ENCODE measurements around the gene MAMDC2. TPM values are rescaled to one million over a fixed set of nuclear protein-coding genes. Genes with fewer than 3 reads are reported as not detected.

The MAMDC2 gene
- total RNA-seq, 1 donor from 2014 or later, result 211 TPM

GRCh38 chr9:70069704-70070103, 26.1 kb downstream of the MAMDC2 start:
- Mint-ChIP-seq H3K4me3 (ENCODE audit: unreplicated experiment) (no peak overlapping the region), H3K27me3 (ENCODE audit: low read depth, unreplicated experiment) (no peaks in the 10 kb centered on the region), H3K36me3 (ENCODE audit: low read depth, unreplicated experiment) (peaks cover 3% of the 10 kb centered on the region), H3K27ac (ENCODE audit: unreplicated experiment) (no peak overlapping the region), H3K9me3 (ENCODE audit: unreplicated experiment) (no peaks in the 10 kb centered on the region), H3K4me1 (ENCODE audit: low read depth, unreplicated experiment) (peaks cover 33% of the 10 kb centered on the region)
- H3K79me2 ChIP-seq (ENCODE audit: insufficient read depth, low read length), result peaks cover 2% of the 10 kb centered on the region
- no peaks in the 10 kb centered on the region for H3K9me3 ChIP-seq (ENCODE audit: insufficient read depth, low read depth, low read length)
- H3K36me3 ChIP-seq (ENCODE audit: insufficient read depth, low read length), result no peaks in the 10 kb centered on the region
- no peak overlapping the region for H3K4me2 ChIP-seq (ENCODE audit: low read length)
- H4K20me1 ChIP-seq (ENCODE audit: insufficient read depth, low read length), result peaks cover 3% of the 10 kb centered on the region
- H3K4me1 ChIP-seq (ENCODE audit: insufficient read depth, low read length), result peaks cover 7% of the 10 kb centered on the region
- DNase-seq (ENCODE audit: low read depth) (no peak), FAIRE-seq (no peak)
- no peak overlapping the region for H3K9ac ChIP-seq (ENCODE audit: low read length)
- H2AFZ ChIP-seq (ENCODE audit: low read depth, low read length), result no peak overlapping the region
- no peak overlapping the region for H3K27ac ChIP-seq (ENCODE audit: low read depth, low read length)
- no peak overlapping the region for H3K4me3 ChIP-seq (ENCODE audit: insufficient read depth, low read depth, low read length)
- TF ChIP-seq CTCF (IDR thresholded peaks at IDR 0.05; ENCODE audit: insufficient read depth, low read depth, low read length), result no peak
- TF ChIP-seq EZH2 (IDR thresholded peaks at IDR 0.05; ENCODE audit: insufficient read depth, low read length), result no peak
- no peaks in the 10 kb centered on the region for H3K27me3 ChIP-seq (ENCODE audit: insufficient read depth, low read length)

DNA sequence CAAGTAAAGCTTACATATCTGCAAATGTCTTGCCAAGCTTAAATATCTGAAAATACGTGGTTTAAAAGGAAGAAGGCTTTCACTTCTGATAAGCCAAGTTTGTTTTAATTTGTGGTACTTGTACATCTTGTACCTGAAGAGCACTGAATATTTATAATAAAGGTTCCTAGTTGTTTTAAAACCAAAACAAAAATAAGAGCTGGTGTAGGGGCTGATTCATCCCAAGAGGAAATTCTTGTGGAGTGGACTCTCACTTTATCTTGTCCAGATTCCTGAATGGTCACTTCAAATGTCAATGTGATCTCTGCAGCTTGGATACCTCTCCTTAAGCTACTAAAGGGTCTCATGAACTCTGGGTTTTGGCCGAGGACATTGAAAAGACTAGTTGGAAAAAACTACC, 29.5 kb downstream of the MAMDC2 start:
- H3K4me3 Mint-ChIP-seq (ENCODE audit: unreplicated experiment), result no peak overlapping the region
- H3K27me3 Mint-ChIP-seq (ENCODE audit: low read depth, unreplicated experiment), result no peaks in the 10 kb centered on the region
- peaks cover 48% of the 10 kb centered on the region for H3K4me1 Mint-ChIP-seq (ENCODE audit: low read depth, unreplicated experiment)
- no peak overlapping the region for H3K27ac ChIP-seq (ENCODE audit: low read depth, low read length)
- peak; percentile 31 for DNase-seq (ENCODE audit: low read depth)
- H2AFZ ChIP-seq (ENCODE audit: low read depth, low read length), result no peak overlapping the region
- peak overlapping the region; percentile 20 for H3K4me2 ChIP-seq (ENCODE audit: low read length)
- TF ChIP-seq CTCF (IDR thresholded peaks at IDR 0.05; ENCODE audit: insufficient read depth, low read depth, low read length) (no peak), EZH2 (IDR thresholded peaks at IDR 0.05; ENCODE audit: insufficient read depth, low read length) (no peak)
- peaks cover 14% of the 10 kb centered on the region for H3K36me3 Mint-ChIP-seq (ENCODE audit: low read depth, unreplicated experiment)
- H3K4me1 ChIP-seq (ENCODE audit: insufficient read depth, low read length), result peaks cover 7% of the 10 kb centered on the region
- H3K9me3 Mint-ChIP-seq (ENCODE audit: unreplicated experiment), result no peaks in the 10 kb centered on the region
- peaks cover 2% of the 10 kb centered on the region for H3K79me2 ChIP-seq (ENCODE audit: insufficient read depth, low read length)
- no peak overlapping the region for H3K9ac ChIP-seq (ENCODE audit: low read length)
- H3K9me3 ChIP-seq (ENCODE audit: insufficient read depth, low read depth, low read length), result no peaks in the 10 kb centered on the region
- no peaks in the 10 kb centered on the region for H3K36me3 ChIP-seq (ENCODE audit: insufficient read depth, low read length)
- H4K20me1 ChIP-seq (ENCODE audit: insufficient read depth, low read length), result peaks cover 3% of the 10 kb centered on the region
- no peak overlapping the region for H3K27ac Mint-ChIP-seq (ENCODE audit: unreplicated experiment)
- peak; percentile 49 for FAIRE-seq
- H3K4me3 ChIP-seq (ENCODE audit: insufficient read depth, low read depth, low read length), result no peak overlapping the region
- no peaks in the 10 kb centered on the region for H3K27me3 ChIP-seq (ENCODE audit: insufficient read depth, low read length)

GRCh38 chr9:70073756-70074155, 30.1 kb downstream of the MAMDC2 start:
- H3K4me1 ChIP-seq (ENCODE audit: insufficient read depth, low read length), result peaks cover 7% of the 10 kb centered on the region
- no peak overlapping the region for H3K27ac Mint-ChIP-seq (ENCODE audit: unreplicated experiment)
- no peak overlapping the region for H2AFZ ChIP-seq (ENCODE audit: low read depth, low read length)
- H3K4me2 ChIP-seq (ENCODE audit: low read length), result peak overlapping the region; percentile 20
- no peak overlapping the region for H3K4me3 ChIP-seq (ENCODE audit: insufficient read depth, low read depth, low read length)
- H3K9me3 ChIP-seq (ENCODE audit: insufficient read depth, low read depth, low read length), result no peaks in the 10 kb centered on the region
- peaks cover 48% of the 10 kb centered on the region for H3K4me1 Mint-ChIP-seq (ENCODE audit: low read depth, unreplicated experiment)
- no peaks in the 10 kb centered on the region for H3K36me3 ChIP-seq (ENCODE audit: insufficient read depth, low read length)
- no peaks in the 10 kb centered on the region for H3K27me3 Mint-ChIP-seq (ENCODE audit: low read depth, unreplicated experiment)
- H3K9me3 Mint-ChIP-seq (ENCODE audit: unreplicated experiment), result no peaks in the 10 kb centered on the region
- H3K79me2 ChIP-seq (ENCODE audit: insufficient read depth, low read length), result peaks cover 2% of the 10 kb centered on the region
- FAIRE-seq (no peak), DNase-seq (ENCODE audit: low read depth) (no peak)
- no peak overlapping the region for H3K9ac ChIP-seq (ENCODE audit: low read length)
- peaks cover 15% of the 10 kb centered on the region for H3K36me3 Mint-ChIP-seq (ENCODE audit: low read depth, unreplicated experiment)
- H3K27ac ChIP-seq (ENCODE audit: low read depth, low read length), result no peak overlapping the region
- H3K27me3 ChIP-seq (ENCODE audit: insufficient read depth, low read length), result no peaks in the 10 kb centered on the region
- H3K4me3 Mint-ChIP-seq (ENCODE audit: unreplicated experiment), result no peak overlapping the region
- TF ChIP-seq CTCF (IDR thresholded peaks at IDR 0.05; ENCODE audit: insufficient read depth, low read depth, low read length), result no peak
- no peak for TF ChIP-seq EZH2 (IDR thresholded peaks at IDR 0.05; ENCODE audit: insufficient read depth, low read length)
- H4K20me1 ChIP-seq (ENCODE audit: insufficient read depth, low read length), result peaks cover 3% of the 10 kb centered on the region

Data from astrocyte (in vitro differentiated cells and primary cell).